ENCODE results near the gene DST. TPM values are rescaled to one million over a fixed set of nuclear protein-coding genes. Genes with fewer than 3 reads are reported as not detected.

Gene DST
- total and polyA plus RNA-seq, 2 of the 8 experiments (the other 6 are each of a cell fraction or from before 2014, with no cell fraction given) = 49.4 to 116 TPM

- TF ChIP-seq CEBPB (IDR thresholded peaks at IDR 0.05; ENCODE audit: low read depth, low read length) = no peak
Measured at GRCh38 chr6:56581296-56581925, 61.3 kb downstream of the DST start (continued).
